NCI-H1092 (cell line): ENCODE measurements around the gene STXBP2.
"Not testable (repeated sequence)": the region's sequence is repeated elsewhere in the genome, so short reads cannot be mapped to it uniquely, and the experiment has no call there.

ENCODE experiments used
- DNase-seq: peaks from one replicate; lab custom pipeline; 2025; lab: John Stamatoyannopoulos, UW

Gene STXBP2

DNA sequence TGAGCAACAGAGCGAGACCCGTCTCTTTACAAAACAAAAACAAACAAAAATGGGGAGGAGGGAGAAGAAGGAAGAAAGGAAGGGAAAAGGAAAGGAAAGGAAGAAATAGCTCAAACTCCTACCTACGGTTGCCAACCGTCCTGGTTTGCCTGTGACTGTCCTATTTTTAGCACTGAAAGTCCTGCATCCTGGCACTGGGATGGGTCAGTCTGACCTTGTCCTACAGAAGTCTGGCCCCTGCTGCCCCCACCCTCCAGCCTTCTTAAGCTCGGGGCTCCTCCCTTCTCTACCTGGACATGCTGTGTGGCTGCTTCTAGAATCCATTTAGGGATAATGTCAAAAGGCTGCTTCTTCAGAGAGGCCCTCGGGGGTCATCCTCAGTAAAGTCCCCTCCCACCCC, 1.2 kb upstream of the STXBP2 start:
- no peak for DNase-seq

GRCh38 chr19:7636317-7636690, 606 bp upstream of the STXBP2 start:
- no peak for DNase-seq

DNA sequence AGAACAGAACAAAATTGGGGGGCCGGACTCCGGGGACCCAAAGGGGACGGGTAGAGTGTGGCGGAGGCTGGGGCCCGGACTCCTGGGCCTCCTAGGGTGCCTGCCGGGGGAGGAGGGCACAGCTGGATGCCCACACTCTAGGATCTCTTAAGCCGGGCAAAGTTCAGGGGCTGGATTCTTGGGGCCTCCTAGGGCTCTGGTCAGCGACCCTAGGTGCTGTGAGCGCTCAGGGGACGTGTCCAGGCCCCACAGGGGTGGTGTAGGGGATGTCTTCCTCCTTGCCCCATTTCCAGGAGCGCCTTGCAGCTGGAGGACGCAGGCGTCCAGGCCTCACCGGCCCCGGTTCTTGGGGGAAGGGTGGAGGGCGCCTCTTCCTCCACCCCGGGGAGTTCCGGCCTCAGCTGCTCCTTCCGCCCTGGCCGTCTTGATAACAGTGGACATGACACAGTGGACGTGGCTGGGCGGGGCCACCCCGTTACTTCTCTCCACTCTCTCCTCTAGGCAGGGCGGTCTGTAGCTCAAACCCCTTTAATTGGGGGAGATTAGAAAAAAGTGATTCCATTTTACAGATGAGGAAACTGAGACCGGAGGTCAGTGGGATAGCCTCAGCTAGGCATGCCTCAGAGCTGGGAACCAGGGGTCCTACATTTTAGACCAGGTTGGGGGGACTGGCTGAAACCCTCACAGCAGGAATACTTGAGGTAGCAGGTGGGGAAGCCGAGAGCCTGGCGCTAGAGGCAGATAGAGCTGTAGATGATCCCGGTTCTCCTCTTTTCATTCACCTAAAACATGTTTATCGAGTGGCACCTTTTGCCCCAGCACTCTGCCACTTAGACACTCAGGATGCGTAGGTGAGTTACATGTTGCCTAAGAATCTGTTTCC, 705 bp downstream of the STXBP2 start:
- DNase-seq: no peak

DNA sequence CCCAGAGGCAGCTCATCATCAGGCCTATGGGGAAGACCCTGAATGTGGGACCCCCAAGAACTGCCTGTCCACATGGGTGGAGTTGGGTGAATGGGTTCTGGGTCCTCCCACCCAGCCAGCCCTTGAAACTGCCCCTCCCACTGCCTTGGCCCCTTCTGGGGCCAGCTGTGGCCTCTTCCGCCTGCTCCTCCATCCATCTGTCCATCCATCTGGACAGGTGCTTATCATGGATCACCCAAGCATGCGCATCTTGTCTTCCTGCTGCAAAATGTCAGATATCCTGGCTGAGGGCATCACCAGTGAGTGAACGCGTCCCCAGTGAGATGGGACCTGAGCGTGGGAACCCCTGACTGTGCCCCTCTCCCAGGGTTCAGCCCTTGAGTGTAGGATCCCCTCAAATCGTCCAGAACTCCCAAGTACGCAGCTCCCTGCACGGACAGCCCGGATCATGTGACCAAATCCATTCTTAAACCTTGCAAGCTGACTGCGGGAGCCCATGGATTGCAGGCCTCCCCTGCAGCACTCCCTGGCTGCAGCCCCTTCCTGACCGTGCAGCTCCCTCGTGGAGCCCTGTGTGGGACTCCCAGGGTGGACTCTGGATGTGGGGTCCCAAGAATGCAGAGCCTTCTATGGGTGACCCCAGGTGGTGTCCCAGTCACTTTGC, 2.0 kb downstream of the STXBP2 start:
- no peak for DNase-seq

DNA sequence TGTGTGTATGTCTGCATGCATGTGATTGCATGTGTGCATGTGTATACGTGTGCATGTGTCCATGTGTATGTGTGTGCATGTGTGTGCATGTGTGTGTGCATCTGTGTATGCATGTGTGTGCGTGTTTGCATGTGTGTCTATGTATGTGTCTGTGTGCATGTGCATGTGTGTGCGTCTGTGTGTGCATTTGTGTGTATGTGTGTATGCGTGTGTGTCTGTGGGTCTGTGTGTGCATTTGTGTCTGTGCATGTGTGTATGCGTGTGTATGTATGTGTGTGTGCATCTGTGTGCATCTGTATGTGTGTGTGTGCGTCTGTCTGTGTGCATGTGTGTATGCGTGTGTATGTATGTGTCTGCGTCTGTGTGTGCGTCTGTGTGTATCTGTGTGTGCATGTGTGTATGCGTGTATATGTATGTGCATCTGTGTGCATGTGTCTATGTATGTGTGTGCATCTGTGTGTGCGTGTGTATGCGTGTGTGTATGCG, 3.0 kb downstream of the STXBP2 start:
- DNase-seq: no peak

DNA sequence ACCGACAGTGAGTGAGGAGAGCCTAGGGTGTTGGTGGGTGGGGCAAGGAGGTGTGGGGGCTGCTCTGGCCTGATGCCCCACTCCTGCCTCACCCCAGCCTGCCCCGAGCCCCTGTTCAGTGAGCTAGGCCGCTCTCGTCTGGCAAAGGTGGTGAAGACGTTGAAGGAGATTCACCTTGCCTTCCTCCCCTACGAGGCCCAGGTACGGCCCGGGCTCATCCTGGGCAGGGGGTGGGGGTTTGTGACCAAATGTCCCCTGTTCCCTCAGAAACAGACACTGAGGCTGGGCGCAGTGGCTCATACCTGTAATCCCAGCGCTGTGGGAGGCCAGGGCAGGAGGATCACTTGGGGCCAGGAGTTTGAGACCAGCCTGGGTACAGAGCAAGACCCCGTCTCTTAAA, 3.9 kb downstream of the STXBP2 start:
- no peak for DNase-seq

GRCh38 chr19:7641290-7642276, 4.7 kb downstream of the STXBP2 start:
- no peak for DNase-seq

DNA sequence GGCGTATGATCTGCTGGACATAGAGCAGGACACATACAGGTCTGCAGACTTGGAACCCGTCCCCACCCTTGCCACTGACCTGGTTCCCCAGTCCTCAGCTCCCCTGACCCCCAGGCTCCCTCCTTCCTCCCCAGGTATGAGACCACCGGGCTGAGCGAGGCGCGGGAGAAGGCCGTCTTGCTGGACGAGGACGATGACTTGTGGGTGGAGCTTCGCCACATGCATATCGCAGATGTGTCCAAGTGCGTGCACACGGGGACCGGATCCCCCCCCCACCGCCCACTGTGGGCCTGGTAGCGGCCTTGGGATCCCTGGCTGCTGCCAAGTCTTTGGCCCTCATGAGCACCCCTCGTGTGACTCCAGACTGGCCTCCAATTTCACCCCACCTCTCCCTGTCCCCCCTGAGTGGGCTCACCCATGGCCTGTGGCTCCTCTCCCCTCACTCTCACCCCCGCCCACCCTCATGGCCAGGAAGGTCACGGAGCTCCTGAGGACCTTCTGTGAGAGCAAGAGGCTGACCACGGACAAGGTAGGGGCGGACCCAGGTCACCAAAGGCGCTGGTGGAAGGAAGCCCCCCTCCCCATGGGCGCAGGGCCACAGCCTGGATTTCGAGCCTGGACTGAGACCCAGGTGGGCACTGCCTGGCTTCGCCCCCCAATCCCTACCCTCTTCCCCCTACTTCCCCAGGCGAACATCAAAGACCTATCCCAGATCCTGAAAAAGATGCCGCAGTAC, 5.6 kb downstream of the STXBP2 start:
- DNase-seq: no peak

- no peak for DNase-seq
Measured at GRCh38 chr19:7643031-7643415, 6.1 kb downstream of the STXBP2 start.

DNA sequence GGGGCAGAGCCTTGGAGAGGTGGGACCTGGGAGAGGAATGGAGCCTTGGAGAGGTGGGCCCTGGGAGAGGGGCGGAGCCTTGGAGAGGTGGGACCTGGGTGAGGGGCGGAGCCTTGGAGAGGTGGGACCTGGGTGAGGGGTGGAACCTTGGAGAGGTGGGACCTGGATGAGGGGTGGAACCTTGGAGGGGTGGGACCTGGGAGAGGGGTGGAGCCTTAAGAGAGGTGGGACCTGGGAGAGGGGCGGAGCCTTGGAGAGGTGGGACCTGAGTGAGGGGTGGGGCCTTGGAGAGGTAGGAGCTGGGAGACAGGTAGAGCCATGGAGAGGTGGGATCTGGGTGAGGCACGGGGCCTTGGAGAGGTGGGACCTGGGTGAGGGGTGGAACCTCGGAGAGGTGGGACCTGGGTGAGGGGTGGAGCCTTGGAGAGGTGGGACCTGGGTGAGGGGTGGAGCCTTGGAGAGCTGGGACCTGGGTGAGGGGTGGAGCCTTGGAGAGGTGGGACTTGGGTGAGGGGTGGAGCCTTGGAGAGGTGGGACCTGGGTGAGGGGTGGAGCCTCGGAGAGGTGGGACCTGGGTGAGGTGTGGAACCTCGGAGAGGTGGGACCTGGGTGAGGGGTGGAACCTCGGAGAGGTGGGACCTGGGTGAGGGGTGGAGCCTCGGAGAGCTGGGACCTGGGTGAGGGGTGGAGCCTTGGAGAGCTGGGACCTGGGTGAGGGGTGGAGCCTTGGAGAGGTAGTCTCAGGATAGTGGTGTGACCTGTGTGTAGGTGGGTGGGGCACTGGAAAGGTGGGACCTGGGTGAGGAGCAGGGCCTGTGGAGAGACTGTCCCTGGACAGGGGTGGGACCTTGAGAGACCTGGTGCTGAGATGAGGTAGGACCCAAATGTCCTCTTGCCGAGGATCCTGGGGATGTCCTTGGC, 7.0 kb downstream of the STXBP2 start:
- DNase-seq: not testable (repeated sequence)

DNA sequence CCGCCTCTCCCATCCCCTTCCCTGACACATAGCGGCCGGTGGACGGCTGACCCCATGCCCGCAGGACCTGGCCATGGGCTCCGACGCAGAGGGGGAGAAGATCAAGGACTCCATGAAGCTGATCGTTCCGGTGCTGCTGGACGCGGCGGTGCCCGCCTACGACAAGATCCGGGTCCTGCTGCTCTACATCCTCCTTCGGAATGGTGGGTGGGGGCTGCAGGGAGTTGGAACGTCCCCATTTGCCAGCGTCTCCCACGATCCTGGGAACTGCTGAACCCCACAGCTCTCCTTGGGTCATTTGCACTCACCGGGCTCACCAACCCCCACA, 7.6 kb downstream of the STXBP2 start:
- no peak for DNase-seq

DNA sequence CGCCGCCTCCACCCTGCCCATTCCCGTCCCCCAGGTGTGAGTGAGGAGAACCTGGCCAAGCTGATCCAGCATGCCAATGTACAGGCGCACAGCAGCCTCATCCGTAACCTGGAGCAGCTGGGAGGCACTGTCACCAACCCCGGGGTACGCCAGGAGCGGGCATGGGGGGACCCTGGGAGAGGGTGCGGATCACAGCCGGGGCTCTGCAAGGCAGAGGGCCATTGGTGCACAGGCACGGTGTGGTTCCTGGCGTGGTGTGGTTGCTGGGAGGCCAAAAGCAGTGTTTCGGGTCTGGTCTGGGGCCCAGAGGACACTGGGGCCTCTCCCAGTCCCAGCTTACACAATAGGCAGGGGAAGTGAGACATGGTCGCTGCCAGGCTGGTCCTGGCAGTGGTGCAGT, 8.3 kb downstream of the STXBP2 start:
- DNase-seq: no peak

DNA sequence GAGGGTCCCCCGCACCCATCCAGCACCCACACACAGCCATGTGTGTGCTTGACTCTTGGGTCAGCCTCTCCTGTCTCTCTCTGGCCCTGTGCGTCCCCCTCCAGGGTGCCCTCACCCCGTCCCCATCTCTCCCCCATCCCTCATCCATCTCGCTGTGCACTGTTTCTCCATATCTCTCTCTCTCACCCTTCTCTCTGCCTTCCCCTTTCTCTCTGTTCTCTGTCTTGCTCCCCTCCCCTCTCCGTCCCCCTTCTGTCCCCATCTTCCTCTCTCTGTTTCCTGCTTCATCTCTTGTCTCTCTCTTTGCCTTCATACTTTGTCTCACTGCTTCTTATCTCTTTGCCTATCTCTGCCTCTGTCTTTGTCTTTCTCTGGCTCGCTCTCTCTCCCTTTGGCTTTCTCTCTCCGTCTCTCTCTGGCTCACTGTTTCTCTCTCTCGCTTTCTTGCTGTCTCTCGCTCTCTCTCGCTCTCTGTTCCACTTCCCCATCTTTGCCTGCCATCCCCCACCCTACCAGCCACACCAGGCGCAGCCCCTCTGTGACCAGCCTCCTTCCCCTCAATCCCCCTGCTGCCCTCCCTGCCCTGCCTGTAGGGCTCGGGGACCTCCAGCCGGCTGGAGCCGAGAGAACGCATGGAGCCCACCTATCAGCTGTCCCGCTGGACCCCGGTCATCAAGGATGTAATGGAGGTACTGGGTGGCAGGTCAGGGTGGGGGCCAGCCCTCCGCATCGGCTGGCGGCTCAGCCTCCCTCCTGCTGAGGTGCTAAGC, 8.9 kb downstream of the STXBP2 start:
- no peak for DNase-seq

DNA sequence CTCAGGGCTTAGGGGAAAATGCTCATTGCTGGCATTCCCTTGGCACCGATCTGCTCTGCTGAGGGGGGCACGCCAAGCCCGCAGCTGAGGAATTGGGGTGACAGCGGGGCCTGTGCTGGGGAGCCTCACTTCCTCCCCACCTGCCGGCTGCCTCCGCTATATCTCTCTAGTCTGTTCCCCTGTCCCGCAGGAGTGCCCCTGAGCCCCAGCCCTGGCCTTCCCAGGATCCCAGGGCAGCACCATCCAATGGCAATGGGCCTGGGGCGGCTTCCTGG, 9.5 kb downstream of the STXBP2 start:
- DNase-seq: no peak

DNA sequence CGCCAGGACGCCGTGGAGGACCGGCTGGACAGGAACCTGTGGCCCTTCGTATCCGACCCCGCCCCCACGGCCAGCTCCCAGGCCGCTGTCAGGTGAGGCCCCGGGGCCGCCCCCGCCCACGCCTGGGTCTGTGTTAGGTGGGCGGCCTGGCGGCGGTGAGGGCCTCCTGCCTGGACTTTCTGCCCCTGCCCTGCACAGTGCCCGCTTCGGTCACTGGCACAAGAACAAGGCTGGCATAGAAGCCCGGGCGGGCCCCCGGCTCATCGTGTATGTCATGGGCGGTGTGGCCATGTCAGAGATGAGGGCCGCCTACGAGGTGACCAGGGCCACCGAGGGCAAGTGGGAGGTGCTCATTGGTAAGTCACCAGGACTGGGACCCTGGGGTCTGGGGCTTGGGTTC, 10.2 kb downstream of the STXBP2 start:
- no peak for DNase-seq

DNA sequence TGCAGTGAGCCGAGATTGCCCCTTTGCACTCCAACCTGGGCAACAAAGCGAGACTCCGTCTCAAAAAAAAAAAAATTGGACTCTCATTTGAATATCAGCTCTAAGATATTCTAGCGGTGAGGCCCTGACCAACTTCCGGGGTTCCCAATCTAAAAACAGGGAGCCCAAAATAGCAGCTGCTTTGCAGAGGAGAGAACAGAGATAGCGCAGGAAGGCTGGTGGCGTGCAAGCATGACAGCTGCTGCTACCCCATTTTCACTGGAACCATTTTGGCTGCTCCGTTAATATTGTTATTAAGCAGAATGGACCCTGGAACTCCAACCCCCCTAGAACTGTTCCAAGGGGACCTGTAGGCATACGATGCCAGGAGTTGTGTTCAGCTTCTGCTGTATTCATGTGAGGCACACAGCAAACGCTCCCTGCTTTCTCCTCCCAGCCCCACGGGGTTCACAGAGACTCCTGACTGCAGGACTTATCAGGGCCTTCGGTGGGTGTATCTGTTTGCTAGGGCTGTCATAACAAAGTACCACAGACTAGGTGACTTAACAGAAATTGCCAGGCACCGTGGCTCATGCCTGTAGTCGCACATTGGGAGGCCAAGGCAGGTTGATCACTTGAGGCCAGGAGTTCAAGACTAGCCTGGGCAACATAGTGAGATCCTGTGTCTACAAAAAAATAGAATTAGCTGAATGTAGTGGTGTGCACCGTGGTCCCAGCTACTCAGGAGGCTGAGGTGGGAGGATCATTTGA, 11.5 kb downstream of the STXBP2 start:
- no peak for DNase-seq

GRCh38 chr19:7650148-7650547, 13.2 kb downstream of the STXBP2 start:
- no peak for DNase-seq

DNA sequence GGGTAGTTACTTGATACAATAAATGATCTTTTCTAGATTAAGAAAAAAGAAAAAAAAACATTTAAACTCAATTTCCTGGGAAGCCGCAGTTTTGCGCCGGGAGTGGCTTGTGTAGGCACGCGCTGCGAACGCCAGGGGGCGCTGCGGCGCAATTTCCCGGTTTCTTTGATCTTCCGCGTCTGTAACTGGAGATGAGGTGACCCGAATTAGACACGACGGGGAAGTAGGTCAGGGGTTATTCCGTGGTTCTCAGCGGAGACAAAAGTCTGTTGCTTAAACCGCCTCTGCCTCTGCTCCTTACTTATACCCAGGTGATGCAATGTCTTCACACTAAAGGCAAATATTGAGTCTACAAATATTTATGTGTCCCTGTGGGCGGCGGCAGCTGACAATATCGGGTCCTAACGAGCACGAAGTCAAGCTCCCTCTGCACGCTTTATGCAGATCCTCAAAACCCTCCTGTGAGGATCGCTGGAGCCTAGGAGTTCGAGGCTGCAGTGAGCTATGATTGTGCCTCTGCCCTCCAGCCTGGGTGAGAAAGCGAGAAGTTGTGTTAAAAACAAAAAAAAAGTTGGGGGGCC, 15.2 kb downstream of the STXBP2 start:
- peak; percentile 59 for DNase-seq

GRCh38 chr19:7654401-7654800, 17.5 kb downstream of the STXBP2 start:
- no peak for DNase-seq
